ENCODE results near the gene CENPT.
"Not testable (repeated sequence)": the region's sequence is repeated elsewhere in the genome, so short reads cannot be mapped to it uniquely, and the experiment has no call there.

The CENPT gene

DNA sequence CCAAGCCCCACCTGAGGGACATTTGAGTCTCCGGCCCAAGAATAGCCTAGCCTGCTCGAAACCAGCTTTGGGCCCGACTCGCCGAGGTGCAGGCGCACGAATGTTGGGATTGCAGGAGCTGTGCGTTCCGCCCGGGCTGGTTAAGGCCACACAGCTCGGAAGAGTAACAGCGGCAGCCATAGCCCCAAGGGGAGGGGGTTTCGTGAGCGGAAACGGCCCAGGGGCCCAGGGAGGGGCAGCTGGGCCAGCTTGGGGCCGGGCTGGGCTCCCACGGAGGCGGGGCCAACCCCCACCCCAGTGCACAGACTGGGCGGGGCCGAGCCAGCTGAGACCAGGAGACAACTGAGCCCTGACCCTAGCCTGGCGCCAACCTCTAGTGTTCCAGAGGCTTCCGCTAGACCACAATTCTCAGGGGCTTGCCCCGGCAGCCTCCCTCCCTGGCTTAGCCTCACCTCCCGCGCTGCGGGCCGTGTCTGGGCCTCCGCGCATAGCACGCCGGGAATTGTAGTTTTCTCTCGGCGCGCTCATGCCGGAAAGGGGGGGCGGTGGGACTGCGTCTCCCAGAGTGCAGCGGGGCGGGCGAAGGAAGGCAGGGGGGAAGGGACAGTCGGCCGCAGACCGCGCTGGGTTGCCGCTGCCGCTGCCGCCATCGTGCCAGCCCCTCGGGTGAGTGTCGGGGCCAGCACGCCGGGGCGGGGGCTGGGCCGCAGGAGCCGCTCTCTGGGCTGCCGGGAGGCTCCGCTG is 1.0 kb downstream of the CENPT start, which contains the start of gene NUTF2:
Gene NUTF2, plus strand, starts transcription at position 614 of the 744 bp plus-strand sequence. CDS start 18,198 bp downstream, outside the sequence.
- DNase-seq (ENCODE audit: low read depth), result peak; percentile 93

DNA sequence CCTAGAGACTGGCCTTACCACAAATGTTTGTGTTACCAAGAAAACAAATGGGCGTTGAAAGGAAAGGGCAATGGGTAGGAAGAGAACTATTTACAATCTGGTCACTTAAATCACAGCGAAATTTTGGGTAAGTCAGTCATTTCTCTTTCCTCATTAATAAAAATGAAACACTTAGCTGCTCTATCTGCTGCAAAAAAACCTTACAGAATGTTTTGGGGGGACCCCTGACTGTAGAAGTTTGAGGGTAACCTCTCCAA is 1.5 kb downstream of the CENPT start:
- no peak for DNase-seq (ENCODE audit: low read depth)

DNA sequence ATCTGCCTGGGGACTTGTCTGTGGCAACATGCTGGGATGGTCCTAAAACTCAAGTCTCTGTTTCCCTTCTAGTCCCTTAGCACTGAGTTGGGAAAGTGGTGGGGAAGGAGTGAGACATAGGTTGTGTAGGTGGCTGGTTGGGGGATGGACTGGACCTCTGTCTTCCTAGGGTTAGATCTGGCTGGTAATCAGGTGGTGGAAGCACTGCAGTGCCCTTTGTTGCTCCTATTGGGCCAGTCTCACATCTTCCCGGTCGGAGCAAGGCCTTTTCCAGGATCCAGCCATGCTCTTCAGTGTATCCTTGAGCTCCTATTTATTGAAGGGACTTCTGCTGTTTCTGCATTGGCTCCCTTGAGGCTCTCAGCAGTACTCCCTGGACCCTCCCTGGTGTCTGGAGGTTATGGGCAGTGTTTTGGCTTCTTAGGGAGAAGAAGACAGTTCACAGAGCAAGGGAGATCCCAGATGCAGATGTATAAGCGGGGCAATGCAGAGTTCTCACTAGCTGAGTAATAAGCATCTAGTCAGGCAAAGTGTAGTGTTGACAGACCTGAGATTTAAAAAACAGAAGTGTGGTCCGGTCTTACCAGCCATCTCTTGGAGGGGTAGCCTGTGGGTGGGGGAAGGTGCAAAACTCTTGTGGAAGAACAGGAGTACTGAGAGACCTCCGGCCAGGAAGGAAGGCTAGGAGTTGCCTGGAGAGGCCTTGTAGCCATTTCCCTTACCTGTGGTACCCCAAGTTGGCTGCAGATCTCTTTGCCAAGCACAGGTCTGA is 2.0 kb downstream of the CENPT start:
- DNase-seq (ENCODE audit: low read depth), result no peak

DNA sequence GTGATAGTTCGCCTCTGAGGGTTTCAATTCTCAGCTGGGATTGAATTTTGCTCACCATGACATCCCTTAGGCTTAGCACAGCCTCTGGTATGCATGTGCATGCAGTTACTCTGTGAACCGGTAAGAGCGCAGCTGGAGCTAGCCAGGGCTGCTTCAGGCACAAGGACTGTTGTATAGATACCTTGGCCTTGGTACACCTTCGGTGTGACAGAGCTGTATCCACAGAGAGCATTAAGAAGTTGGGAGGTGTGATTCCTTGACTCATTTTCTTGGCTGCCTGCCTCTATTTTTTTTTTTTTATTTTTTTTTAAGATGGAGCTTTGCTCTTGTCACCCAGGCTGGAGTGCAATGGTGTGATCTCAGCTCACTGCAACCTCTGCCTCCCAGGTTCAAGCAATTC is 3.0 kb downstream of the CENPT start:
- DNase-seq (ENCODE audit: low read depth), result peak; percentile 54

DNA sequence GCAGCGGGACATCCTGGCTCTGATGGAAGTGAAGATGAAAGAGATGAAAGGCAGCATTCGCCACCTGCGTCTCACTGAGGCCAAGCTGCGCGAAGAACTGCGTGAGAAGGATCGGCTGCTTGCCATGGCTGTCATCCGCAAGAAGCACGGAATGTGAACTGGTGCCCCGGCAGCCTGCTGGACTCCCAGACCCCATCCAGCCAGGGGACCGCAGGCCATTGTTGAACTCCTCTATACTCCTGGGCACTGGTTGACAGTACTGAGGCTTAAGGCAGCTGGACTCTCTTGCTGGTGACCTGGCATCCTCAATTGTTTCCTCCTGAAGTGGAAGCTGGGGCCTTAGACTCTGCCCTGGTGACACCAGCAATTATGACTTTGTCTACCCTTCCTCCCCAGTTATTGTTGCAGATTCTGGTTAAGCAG is 4.1 kb downstream of the CENPT start:
- DNase-seq (ENCODE audit: low read depth), result peak; percentile 58

DNA sequence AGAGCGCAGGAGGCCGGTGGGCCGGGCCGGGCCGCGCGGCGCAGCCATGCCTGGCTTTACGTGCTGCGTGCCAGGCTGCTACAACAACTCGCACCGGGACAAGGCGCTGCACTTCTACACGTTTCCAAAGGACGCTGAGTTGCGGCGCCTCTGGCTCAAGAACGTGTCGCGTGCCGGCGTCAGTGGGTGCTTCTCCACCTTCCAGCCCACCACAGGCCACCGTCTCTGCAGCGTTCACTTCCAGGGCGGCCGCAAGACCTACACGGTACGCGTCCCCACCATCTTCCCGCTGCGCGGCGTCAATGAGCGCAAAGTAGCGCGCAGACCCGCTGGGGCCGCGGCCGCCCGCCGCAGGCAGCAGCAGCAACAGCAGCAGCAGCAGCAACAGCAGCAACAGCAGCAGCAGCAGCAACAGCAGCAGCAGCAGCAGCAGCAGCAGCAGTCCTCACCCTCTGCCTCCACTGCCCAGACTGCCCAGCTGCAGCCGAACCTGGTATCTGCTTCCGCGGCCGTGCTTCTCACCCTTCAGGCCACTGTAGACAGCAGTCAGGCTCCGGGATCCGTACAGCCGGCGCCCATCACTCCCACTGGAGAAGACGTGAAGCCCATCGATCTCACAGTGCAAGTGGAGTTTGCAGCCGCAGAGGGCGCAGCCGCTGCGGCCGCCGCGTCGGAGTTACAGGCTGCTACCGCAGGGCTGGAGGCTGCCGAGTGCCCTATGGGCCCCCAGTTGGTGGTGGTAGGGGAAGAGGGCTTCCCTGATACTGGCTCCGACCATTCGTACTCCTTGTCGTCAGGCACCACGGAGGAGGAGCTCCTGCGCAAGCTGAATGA is 4.8 kb downstream of the CENPT start:
- DNase-seq (ENCODE audit: low read depth), result peak; percentile 59

DNA sequence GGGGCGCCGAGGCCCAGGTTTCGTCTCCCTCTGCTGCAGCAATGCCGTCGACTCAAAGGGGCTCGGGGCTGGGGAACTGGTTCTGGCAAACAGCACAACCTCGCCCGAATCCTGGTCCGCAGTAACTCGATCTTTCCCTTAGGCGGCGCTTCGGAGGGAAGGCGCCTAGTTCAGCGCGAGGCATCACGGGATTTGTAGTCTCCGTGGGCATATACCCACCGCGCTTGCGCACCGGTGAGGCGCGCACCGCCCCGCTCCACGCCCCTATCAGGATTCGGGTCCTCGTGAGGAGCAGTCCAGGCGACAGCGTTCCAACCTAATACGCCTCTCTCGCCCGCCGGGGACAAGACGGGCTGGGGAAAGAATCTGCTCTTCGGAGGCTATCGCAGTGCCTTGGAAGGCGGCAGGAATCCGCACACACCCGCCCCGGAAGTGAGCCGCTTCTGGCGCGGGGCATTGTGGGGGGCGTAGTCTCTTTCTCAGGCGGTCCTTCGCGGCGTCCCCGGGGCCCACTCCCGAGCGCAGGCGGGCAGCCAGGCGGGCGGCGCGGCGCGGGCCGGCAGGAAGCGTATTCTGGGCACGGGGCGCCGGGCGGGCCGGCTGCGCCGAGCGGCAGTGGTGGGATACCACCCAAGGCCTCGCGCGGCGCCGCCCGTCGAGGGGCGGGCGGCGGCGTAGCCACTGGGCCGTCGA is 5.5 kb downstream of the CENPT start, which contains the start of gene THAP11:
Gene THAP11, plus strand, starts transcription at position 505 of the 693 bp plus-strand sequence. CDS start 235 bp downstream, outside the sequence.
- peak; percentile 93 for DNase-seq (ENCODE audit: low read depth)

DNA sequence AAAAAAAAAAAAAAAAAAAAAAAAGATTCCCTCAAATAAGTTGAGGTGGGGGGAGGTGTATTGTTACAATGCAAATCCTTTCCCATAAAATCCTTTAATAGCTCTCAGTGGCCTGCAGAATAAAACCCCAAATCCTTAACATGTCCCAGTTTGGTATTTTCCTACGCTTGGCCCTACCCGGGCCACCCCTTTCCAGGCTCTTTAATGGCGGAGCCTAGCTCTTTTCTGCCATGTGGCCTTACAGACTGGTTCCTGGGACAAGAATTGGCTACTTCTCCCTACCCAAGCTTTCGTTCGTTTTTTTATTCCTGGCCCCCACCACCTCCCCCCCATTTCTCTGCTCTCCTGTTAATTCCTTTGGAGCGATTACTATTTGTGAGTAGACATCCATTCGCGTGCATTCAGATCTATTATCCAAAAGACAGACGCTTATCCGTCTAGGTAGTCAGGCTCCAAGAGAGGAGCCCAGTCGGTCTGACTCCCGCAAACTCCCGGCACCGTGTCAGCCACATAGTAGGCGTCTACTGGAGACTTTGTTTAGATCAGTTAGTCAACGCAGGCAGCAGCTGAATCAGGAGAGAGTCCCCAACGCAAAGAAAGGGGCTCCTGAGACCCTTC is 6.2 kb downstream of the CENPT start:
- DNase-seq (ENCODE audit: low read depth), result no peak

DNA sequence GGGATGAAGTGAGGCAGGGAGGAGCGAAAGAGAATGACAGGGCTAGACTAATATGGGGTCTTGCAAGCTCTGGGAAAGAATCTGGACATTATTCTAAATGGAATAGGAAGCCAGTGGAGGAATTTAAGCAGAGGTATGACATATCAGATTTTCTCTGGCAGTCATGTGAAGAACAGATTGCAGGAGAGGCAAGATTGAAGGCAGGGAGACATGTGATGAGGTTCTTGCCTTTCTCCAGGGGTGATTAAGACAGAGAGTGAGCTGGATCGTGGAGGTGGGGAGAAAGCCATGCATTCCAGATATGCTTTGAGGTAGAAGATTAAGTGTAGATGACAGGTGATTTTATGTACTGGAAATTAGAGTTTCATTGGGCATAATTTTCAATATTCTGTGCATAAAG is 9.7 kb downstream of the CENPT start:
- no peak for DNase-seq (ENCODE audit: low read depth)

DNA sequence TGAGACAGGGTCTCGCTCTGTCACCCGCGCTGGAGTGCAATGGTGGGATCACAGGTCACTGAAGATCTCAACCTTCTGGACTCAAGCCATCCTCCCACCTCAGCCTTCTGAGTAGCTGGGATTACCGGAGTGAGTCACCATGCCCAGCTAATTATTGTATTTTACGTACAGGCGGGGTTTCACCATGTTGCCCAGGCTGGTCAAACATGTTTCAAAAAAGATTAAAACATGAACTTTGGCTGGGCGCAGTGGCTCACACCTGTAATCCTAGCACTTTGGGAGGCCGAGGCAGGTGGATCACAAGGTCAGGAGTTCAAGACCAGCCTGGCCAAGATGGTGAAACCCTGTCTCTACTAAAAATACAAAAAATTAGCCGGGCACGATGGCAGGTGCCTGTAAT is 10.3 kb downstream of the CENPT start:
- not testable (repeated sequence) for DNase-seq (ENCODE audit: low read depth)

DNA sequence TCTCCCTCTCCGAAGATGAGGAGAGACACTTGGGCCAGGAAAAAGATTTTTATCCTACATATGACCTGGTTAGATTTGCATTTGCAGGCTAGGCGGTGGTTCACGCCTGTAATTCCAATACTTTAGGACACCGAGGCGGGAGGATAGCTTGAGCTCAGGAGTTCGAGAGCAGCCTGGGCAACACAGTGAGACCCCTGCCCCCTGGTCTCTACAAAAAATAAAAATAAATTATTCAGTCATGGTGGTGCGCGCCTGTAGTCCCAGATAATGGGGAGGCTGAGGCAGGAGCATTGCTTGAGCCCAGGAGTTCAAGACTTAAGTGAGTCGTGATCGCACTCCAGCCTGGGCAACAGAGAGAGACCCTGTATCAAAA is 13.3 kb downstream of the CENPT start:
- DNase-seq (ENCODE audit: low read depth), result no peak

DNA sequence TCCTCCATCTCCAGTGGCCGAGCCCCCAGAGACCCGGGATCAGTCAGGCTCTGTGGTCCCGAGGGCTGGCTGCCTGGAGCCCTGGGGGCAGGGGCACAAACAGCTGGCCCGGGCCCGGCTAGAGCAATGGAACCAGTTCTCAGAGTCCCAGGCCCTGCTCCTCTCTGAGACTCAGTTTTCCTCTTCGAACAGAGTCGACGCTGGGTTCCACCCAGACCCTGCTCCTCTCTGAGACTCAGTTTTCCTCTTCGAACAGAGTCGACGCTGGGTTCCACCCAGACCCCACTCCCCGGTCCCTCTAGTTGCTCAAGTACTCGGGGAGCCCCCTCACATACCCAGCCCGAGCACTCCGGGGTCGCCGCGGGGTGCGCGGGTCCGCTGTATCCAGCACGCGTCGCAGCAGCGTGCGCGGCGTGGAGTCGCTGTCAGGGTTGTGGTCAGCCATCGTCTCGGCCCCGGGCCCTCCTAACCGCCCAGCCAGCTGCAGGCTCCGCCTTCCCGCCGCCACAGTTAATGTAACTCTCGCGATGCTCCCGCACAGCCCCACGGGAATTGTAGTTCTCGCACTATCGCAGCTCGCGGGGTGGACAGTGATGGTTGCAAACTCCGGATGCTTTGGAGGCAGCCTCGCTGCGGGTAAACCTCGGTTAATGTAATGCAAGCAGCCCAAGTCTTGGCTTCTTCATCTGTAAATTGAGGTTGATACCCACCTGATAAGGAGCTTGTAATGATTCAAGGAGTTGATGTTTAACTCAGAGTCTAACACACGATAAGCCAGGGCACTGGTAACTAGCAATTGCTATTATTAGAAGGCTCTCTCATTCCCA is 13.9 kb downstream of the CENPT start:
- peak; percentile 90 for DNase-seq (ENCODE audit: low read depth)

DNA sequence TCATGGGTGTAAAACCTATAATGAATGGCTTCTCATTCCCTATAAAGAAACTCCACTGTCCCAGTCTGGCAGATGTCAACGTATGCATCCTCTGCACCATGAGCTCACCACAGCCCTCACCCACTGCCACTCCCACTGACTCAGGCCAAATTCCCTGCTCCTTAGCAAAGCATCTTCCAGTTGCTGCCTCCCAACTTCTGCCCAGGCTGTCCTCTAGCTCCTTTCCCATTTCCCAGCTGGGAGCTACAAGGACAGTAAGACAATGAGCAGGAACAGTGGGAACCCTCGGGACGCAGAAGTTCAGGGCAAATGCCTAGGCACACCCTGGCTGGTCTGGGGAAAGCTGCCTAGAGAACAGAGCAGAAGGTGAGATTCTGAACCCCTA is 14.5 kb downstream of the CENPT start:
- peak; percentile 83 for DNase-seq (ENCODE audit: low read depth)

DNA sequence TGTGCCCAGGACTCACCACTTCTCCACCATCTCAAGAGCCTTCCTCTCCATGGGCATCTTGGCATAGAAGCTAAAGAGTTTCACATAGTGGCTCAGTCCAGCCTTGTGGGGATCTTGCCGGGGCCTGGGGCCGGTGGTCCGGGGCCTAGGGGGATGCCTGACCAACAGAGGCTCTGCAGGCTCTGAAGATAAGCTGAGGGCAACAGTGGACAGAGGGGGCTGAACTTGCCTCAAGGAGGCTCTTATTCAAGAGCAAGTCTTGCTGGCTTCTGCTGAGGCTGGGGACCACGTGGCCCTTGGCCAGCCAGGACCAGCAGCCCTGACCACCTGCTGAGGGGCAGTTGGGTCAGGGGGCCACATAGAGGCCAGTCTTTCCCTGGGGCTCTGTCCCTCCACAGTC is 18.8 kb downstream of the CENPT start:
- no peak for DNase-seq (ENCODE audit: low read depth)

DNA sequence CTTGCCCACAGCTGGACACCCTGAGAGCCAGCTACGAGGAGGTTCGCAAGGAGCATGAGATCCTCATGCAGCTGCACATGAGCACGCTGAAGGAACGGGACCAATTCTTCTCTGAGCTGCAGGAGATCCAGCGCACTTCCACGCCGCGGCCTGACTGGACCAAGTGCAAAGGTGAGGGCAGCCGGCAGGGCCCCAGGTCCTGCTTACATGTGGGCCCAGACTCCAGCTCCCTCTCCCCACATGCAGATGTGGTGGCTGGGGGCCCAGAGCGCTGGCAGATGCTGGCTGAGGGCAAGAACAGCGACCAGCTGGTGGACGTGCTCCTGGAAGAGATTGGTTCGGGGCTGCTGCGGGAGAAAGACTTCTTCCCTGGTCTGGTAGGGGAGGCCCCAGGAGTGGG is 21.6 kb downstream of the CENPT start:
- DNase-seq (ENCODE audit: low read depth), result no peak

DNA sequence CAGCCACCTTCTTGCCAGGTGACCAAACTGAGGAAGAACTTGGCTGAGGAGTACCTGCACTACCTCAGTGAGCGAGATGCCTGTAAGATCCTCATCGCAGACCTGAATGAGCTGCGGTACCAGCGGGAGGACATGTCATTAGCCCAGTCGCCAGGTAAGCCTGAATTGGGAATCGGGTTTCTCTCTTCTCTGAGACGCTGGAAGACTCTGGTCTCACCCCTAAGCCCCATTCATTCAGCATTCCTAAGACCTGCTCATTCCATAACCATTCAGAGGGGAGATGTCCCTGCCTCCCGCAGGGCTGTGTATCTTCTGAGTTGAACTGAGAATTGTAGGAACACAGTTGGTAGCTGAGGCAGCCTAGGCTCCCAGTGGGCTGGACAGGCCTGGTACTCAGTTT is 22.4 kb downstream of the CENPT start:
- no peak for DNase-seq (ENCODE audit: low read depth)

DNA sequence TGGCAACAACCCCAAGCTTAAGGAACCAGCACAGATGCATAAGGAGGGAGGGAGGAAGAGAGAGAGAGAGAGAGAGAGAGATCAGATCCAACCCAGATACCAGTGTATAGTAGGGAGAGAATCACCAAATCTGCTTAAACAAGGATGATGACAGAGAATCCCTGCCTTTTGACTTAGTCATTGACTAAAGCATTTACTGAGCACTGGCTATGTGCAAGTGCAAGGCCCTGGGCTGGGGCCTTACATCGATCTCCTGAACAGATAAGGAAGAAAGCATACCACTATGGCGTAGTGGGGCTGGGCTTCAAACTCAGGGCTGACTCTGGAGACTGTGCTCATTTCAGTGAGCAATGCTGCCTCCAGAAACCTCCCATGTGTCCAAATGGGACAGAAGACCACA is 25.0 kb downstream of the CENPT start:
- peak; percentile 80 for DNase-seq (ENCODE audit: low read depth)

DNA sequence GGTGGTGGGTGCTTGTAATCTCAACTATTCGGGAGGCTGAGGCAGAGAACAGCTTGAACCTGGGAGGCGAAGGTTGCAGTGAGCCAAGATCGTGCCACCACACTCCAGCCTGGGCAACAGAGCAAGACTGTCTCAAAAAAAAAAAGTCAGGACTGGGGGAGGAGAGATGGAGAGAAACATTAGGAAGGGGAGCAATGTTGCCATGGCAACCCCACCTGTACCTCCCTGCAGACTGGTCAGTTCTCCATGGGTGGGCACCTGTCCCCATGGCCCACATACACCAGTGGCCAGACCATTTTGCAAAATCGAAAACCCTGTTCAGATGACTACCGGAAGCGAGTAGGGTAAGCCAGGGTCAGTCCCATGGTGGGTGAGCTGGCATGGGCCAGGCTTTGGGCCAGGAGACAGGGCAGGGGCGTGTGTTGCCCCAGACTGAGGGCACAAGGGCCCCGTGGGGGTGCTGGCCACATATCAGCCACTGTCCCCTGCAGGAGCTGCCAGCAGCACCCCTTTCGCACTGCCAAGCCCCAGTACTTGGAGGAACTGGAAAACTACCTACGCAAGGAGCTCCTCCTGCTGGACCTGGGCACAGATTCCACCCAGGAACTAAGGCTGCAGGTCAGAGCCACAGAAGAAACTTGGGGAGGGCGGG is 26.8 kb downstream of the CENPT start:
- no peak for DNase-seq (ENCODE audit: low read depth)

DNA sequence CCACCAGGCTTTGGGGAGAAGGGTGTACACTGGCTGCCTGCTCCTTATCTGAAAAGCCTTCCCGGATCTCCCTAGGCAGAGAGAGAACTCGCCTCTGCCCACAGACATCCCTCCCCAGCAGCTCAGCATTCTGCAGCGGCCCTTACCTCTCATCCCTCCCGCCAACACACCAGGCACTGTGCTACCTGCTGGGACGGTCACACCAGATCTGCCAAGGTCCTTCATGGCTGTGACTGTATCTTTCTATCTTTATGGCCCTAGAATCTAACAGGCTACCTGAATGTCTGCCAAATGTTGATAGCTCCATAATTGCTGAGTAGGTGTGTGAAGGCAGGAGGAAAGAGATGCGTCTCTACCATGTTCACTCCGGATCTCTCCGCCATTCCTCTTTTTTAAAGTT is 32.9 kb downstream of the CENPT start:
- DNase-seq (ENCODE audit: low read depth), result no peak

DNA sequence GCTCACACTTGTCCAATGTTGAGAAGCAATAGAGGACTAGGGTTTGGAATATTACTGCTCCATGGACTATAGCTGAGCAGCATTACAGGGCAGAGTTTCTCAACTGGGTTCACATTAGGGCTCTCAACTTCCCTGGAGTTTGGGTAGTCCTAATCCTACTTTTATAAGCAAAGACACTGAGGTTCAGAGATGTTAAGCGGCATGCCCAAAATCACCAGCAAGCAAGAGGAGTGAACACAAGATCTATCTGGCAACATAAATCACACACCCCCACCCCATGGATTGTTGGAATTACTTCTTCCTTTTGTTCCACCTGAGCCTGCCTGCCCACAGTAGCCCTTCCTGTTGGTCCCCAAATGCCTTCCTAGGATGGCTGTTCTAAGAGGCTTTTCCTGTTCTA is 35.6 kb downstream of the CENPT start:
- DNase-seq (ENCODE audit: low read depth), result no peak
